RWPE1 (cell line): ENCODE data around the gene EEF2.
"Not testable (repeated sequence)": the region's sequence is repeated elsewhere in the genome, so short reads cannot be mapped to it uniquely, and the experiment has no call there.

Experiments used
- CTCF ChIA-PET: fragments of 350-600 bp; sonication (Branson Sonifier 250); formaldehyde crosslinking; extraction: SDS; loops from one replicate; lab custom pipeline; 2021; lab: Yijun Ruan, JAX
- POLR2A ChIA-PET: fragments of 400-600 bp; formaldehyde crosslinking; extraction: SDS; loops from one replicate; lab custom pipeline; 2020; ENCODE audit warnings: antibody characterized with exemption; ENCODE audit not compliant: low non-redundant PET; lab: Yijun Ruan, JAX
- DNase-seq: peaks from one replicate; pipeline ENCODE4 v3.0.0; 2012; ENCODE audit warnings: low spot score
- H3K27ac ChIP-seq: fragments of 450-650 bp; 2 replicates; pipeline ENCODE4 v1.5.1; 2017
- CTCF ChIP-seq: fragments of 450-650 bp; conservative IDR thresholded peaks from 2 replicates; pipeline ENCODE4 v1.5.1; 2017; ENCODE audit warnings: low read depth, mild to moderate bottlenecking

EEF2 gene

GRCh38 chr19:4009990-4010807 lies 24.9 kb upstream of the EEF2 start:
- H3K27ac ChIP-seq, result peak overlapping the region; percentile 42
- ChIA-PET POLR2A (no interaction called here), CTCF (no interaction called here)
- TF ChIP-seq CTCF, result no peak
- DNase-seq, result no peak

GRCh38 chr19:4007836-4008539 lies 22.7 kb upstream of the EEF2 start:
- ChIA-PET POLR2A (no interaction called here), CTCF (interaction anchor here (0.7 kb wide), 1 partner anchor 51 kb away, joined by 3 read pairs; no protein-coding TSS in a partner anchor)
- DNase-seq, result no peak
- peak overlapping the region; percentile 84 for H3K27ac ChIP-seq
- TF ChIP-seq CTCF, result no peak

GRCh38 chr19:4007021-4007835 lies 22.0 kb upstream of the EEF2 start, which contains the start of gene PIAS4:
Gene PIAS4, plus strand, starts transcription at chr19:4007736. Its CDS starts 25 bp downstream, at chr19:4007761.
- DNase-seq, result peak; percentile 98
- peak within 1 kb of the TSS; percentile 84 for H3K27ac ChIP-seq
- POLR2A ChIA-PET, result interaction anchor here (0.7 to 1.4 kb wide), 2 partner anchors 23 to 45 kb away, joined by 3 to 4 read pairs; no protein-coding TSS in a partner anchor
- TF ChIP-seq CTCF, result no peak
- CTCF ChIA-PET, result interaction anchor here (0.7 kb wide), 1 partner anchor 51 kb away, joined by 3 read pairs; no protein-coding TSS in a partner anchor

- DNase-seq, result not testable (repeated sequence)
- POLR2A ChIA-PET, result interaction anchor here (0.7 kb wide), 2 partner anchors 12 to 343 kb away, joined by 3 to 4 read pairs; no protein-coding TSS in a partner anchor
- CTCF ChIA-PET, result interaction anchor here (0.6 kb wide), 1 partner anchor 816 kb away, joined by 3 read pairs; no protein-coding TSS in a partner anchor
- peak overlapping the region; percentile 84 for H3K27ac ChIP-seq
Observed at GRCh38 chr19:4005436-4005835, 20.2 kb upstream of the EEF2 start.

GRCh38 chr19:4000798-4001197 lies 15.5 kb upstream of the EEF2 start:
- DNase-seq, POLR2A ChIA-PET, CTCF ChIA-PET, H3K27ac ChIP-seq: not testable (repeated sequence)

- DNase-seq, H3K27ac ChIP-seq, POLR2A ChIA-PET: not testable (repeated sequence)
- CTCF ChIA-PET, result interaction anchor here (0.7 kb wide), 1 partner anchor 88 kb away, joined by 3 read pairs; no protein-coding TSS in a partner anchor
Observed at GRCh38 chr19:3998667-3999412, 13.6 kb upstream of the EEF2 start.

GRCh38 chr19:3995607-3996006 lies 10.3 kb upstream of the EEF2 start:
- H3K27ac ChIP-seq, result no peak overlapping the region
- no peak for DNase-seq
- ChIA-PET POLR2A (no interaction called here), CTCF (no interaction called here)
- TF ChIP-seq CTCF, result no peak
